Limb (tissue), 2 donors: ENCODE data around the gene SLC16A3.
"Not testable (repeated sequence)": the region's sequence is repeated elsewhere in the genome, so short reads cannot be mapped to it uniquely, and the experiment has no call there.

Experiments used
- DNase-seq, 2 donors: peaks; one replicate each; pipeline ENCODE4 v3.0.0-alpha.2; 2016; ENCODE audit errors: extremely low spot score in 2 of 2

Gene SLC16A3

GRCh38 chr17:82246365-82247181 lies 17.7 kb downstream of the SLC16A3 start:
- DNase-seq = no peak

GRCh38 chr17:82247182-82247823 lies 18.5 kb downstream of the SLC16A3 start:
- DNase-seq = no peak

GRCh38 chr17:82247856-82248671 lies 19.2 kb downstream of the SLC16A3 start:
- DNase-seq = no peak

GRCh38 chr17:82248815-82249674 lies 20.2 kb downstream of the SLC16A3 start:
- no peak for DNase-seq

GRCh38 chr17:82249896-82250581 lies 21.2 kb downstream of the SLC16A3 start:
- no peak for DNase-seq

GRCh38 chr17:82250868-82251500 lies 22.1 kb downstream of the SLC16A3 start:
- no peak for DNase-seq

GRCh38 chr17:82252511-82253178 lies 23.8 kb downstream of the SLC16A3 start:
- DNase-seq = no peak

GRCh38 chr17:82253179-82253544 lies 24.3 kb downstream of the SLC16A3 start:
- no peak for DNase-seq

- DNase-seq = not testable (repeated sequence)
Measured at GRCh38 chr17:82254096-82254495, 25.3 kb downstream of the SLC16A3 start.

GRCh38 chr17:82254746-82255145 lies 25.9 kb downstream of the SLC16A3 start:
- not testable (repeated sequence) for DNase-seq

GRCh38 chr17:82255402-82255972 lies 26.6 kb downstream of the SLC16A3 start:
- no peak for DNase-seq

GRCh38 chr17:82256242-82256885 lies 27.5 kb downstream of the SLC16A3 start:
- no peak for DNase-seq

GRCh38 chr17:82257473-82257872 lies 28.6 kb downstream of the SLC16A3 start:
- no peak for DNase-seq

GRCh38 chr17:82258555-82258954 lies 29.7 kb downstream of the SLC16A3 start:
- DNase-seq = no peak

GRCh38 chr17:82259972-82260961 lies 31.4 kb downstream of the SLC16A3 start:
- not testable (repeated sequence) for DNase-seq

- no peak for DNase-seq
Measured at GRCh38 chr17:82262344-82262743, 33.5 kb downstream of the SLC16A3 start.

GRCh38 chr17:82263641-82264040 lies 34.8 kb downstream of the SLC16A3 start:
- DNase-seq = no peak
